Smooth muscle cell (in vitro differentiated cells): ENCODE measurements around the gene TENT5C. TPM values are rescaled to one million over a fixed set of nuclear protein-coding genes. Genes with fewer than 3 reads are reported as not detected.
A peak's percentile ranks its signal among the peaks of the same experiment; 100 is the strongest.

Experiments
- DNase-seq: peaks from one replicate; lab custom pipeline; 2025; ENCODE audit not compliant: unreplicated experiment; lab: John Stamatoyannopoulos, UW
- H2AFZ ChIP-seq: fragments of 200-600 bp; sonication (generic); 2 replicates; pipeline ENCODE4 v1.6.0; 2016; ENCODE audit warnings: antibody characterized with exemption, low read depth, mild to moderate bottlenecking
- H3F3A ChIP-seq: fragments of 200-600 bp; sonication (generic); 2 replicates; pipeline ENCODE4 v1.6.0; 2017; ENCODE audit warnings: antibody characterized with exemption, low read depth
- H3K27ac ChIP-seq: fragments of 200-600 bp; sonication (generic); 2 replicates; pipeline ENCODE4 v1.5.1; 2016; ENCODE audit warnings: low read depth, mild to moderate bottlenecking
- H3K27me3 ChIP-seq: fragments of 200-600 bp; sonication (generic); 2 replicates; pipeline ENCODE4 v1.6.1; 2016; ENCODE audit warnings: low read depth, mild to moderate bottlenecking
- H3K36me3 ChIP-seq: fragments of 200-600 bp; sonication (generic); 2 replicates; pipeline ENCODE4 v1.5.1; 2016; ENCODE audit warnings: low read depth
- H3K4me1 ChIP-seq: fragments of 200-600 bp; sonication (generic); 2 replicates; pipeline ENCODE4 v1.5.1; 2016; ENCODE audit warnings: low read depth
- H3K4me2 ChIP-seq: fragments of 200-600 bp; sonication (generic); 2 replicates; pipeline ENCODE4 v1.6.0; 2016; ENCODE audit warnings: mild to moderate bottlenecking
- H3K4me3 ChIP-seq: fragments of 200-600 bp; sonication (generic); 2 replicates; pipeline ENCODE4 v1.5.1; 2016; ENCODE audit warnings: mild to moderate bottlenecking
- H3K79me2 ChIP-seq: fragments of 200-600 bp; sonication (generic); 2 replicates; pipeline ENCODE4 v1.6.0; 2016; ENCODE audit warnings: low read depth, mild to moderate bottlenecking
- H3K9ac ChIP-seq: fragments of 200-600 bp; sonication (generic); 2 replicates; pipeline ENCODE4 v1.6.0; 2016; ENCODE audit warnings: low read depth
- H3K9me3 ChIP-seq: fragments of 200-600 bp; sonication (generic); replicated peaks from 2 replicates; pipeline ENCODE4 v1.5.1; 2016; ENCODE audit warnings: low read depth
- H4K20me1 ChIP-seq: fragments of 200-600 bp; sonication (generic); 2 replicates; pipeline ENCODE4 v1.6.0; 2016; ENCODE audit warnings: low read depth
- CTCF ChIP-seq: fragments of 200-600 bp; sonication (generic); IDR thresholded peaks from 2 replicates; pipeline ENCODE4 v1.5.1; 2017; ENCODE audit warnings: borderline replicate concordance, mild to moderate bottlenecking, antibody characterized with exemption; ENCODE audit not compliant: insufficient read depth, poor library complexity, severe bottlenecking
- WGBS: methylation state at CpG from one replicate; pipeline ENCODE4 v1.1.7; 2016; ENCODE audit warnings: low lambda C conversion rate; 5-methylcytosine and 5-hydroxymethylcytosine counted together
- polyA plus RNA-seq: library from polyadenylated mRNA; unstranded; fragments of >200 nt; fragmentation: Nextera tagmentation; extraction: Ambion mirVana; gene quantifications from 2 replicates; pipeline ENCODE4 v1.2.1, GENCODE V29; 2016
- total RNA-seq: library from RNA; depleted of rRNA; stranded (reverse); fragments of >200 nt; gene quantifications from 2 replicates; pipeline ENCODE4 v1.2.3, GENCODE V29; 2014

The TENT5C gene
- total and polyA plus RNA-seq, 2 experiments from 2014 or later, result 5.3 to 5.7 TPM

GRCh38 chr1:117674521-117675400 lies 68.9 kb downstream of the TENT5C start:
- Histone ChIP-seq H2AFZ (no peak overlapping the region), H3K4me3 (no peak overlapping the region), H3K4me2 (peak overlapping the region; percentile 38), H3K27me3 (no peaks in the 10 kb centered on the region), H4K20me1 (no peaks in the 10 kb centered on the region), H3K4me1 (no peaks in the 10 kb centered on the region), H3K79me2 (no peaks in the 10 kb centered on the region), H3K27ac (no peak overlapping the region), H3K9me3 (no peaks in the 10 kb centered on the region), H3K9ac (no peak overlapping the region), H3K36me3 (no peaks in the 10 kb centered on the region), H3F3A (peaks cover 5% of the 10 kb centered on the region)
- TF ChIP-seq CTCF, result no peak
- DNase-seq, result no peak
- WGBS, result 85% methylated on average over 10 of the region's 10 CpGs

GRCh38 chr1:117675907-117676430 lies 70.1 kb downstream of the TENT5C start:
- H2AFZ ChIP-seq, result no peak overlapping the region
- no peak overlapping the region for H3K4me2 ChIP-seq
- peaks cover 5% of the 10 kb centered on the region for H3F3A ChIP-seq
- no peak for DNase-seq
- H3K9me3 ChIP-seq, result no peaks in the 10 kb centered on the region
- no peaks in the 10 kb centered on the region for H4K20me1 ChIP-seq
- no peak for TF ChIP-seq CTCF
- H3K27me3 ChIP-seq, result no peaks in the 10 kb centered on the region
- no peaks in the 10 kb centered on the region for H3K4me1 ChIP-seq
- no peak overlapping the region for H3K4me3 ChIP-seq
- no peak overlapping the region for H3K9ac ChIP-seq
- H3K27ac ChIP-seq, result no peak overlapping the region
- no peaks in the 10 kb centered on the region for H3K36me3 ChIP-seq
- H3K79me2 ChIP-seq, result no peaks in the 10 kb centered on the region
- WGBS, result 87% methylated on average over 3 of the region's 3 CpGs

- Histone ChIP-seq H3F3A (peaks cover 5% of the 10 kb centered on the region), H4K20me1 (no peaks in the 10 kb centered on the region), H3K79me2 (no peaks in the 10 kb centered on the region), H3K27me3 (no peaks in the 10 kb centered on the region), H3K4me2 (no peak overlapping the region), H3K9ac (no peak overlapping the region), H2AFZ (no peak overlapping the region), H3K4me3 (no peak overlapping the region), H3K9me3 (no peaks in the 10 kb centered on the region), H3K36me3 (no peaks in the 10 kb centered on the region), H3K27ac (no peak overlapping the region), H3K4me1 (no peaks in the 10 kb centered on the region)
- no peak for DNase-seq
- 68% methylated on average over 7 of the region's 7 CpGs for WGBS
- no peak for TF ChIP-seq CTCF
Observed at GRCh38 chr1:117676615-117677130, 70.8 kb downstream of the TENT5C start.

Other genes with a start within 250 kb of the TENT5C start
- 41.3 and 48.8 TPM in 2 replicates for gene MAN1A2, start 238.6 kb upstream of the TENT5C start, total RNA-seq
- 18.2 and 23.6 TPM in 2 replicates for gene MAN1A2, start 238.6 kb upstream of the TENT5C start, polyA plus RNA-seq